Upper lobe of right lung (tissue), 1 donor: ENCODE results near the gene IL1RAPL1. TPM values are rescaled to one million over a fixed set of nuclear protein-coding genes. Genes with fewer than 3 reads are reported as not detected.
"Not testable (repeated sequence)": the region's sequence is repeated elsewhere in the genome, so short reads cannot be mapped to it uniquely, and the experiment has no call there.

Source experiments
- ATAC-seq: fragments of 200-7000 bp; cut with Tn5 transposase; one replicate; pipeline ENCODE4 v1.9.1; 2020; ENCODE audit warnings: mild to moderate bottlenecking, moderate library complexity
- DNase-seq: peaks from one replicate; pipeline ENCODE4 v3.0.0-alpha.2; 2020
- H3K27ac ChIP-seq: fragments of 200-600 bp; one replicate; pipeline ENCODE4 v1.8.0; 2022
- H3K27me3 ChIP-seq: fragments of 200-600 bp; one replicate; pipeline ENCODE4 v1.8.0; 2022; ENCODE audit warnings: mild to moderate bottlenecking
- H3K36me3 ChIP-seq: fragments of 200-600 bp; one replicate; pipeline ENCODE4 v1.8.0; 2022
- H3K4me1 ChIP-seq: fragments of 200-600 bp; one replicate; pipeline ENCODE4 v1.8.0; 2022
- H3K4me3 ChIP-seq: fragments of 200-600 bp; one replicate; pipeline ENCODE4 v1.8.0; 2022; ENCODE audit warnings: mild to moderate bottlenecking
- H3K9me3 ChIP-seq: fragments of 200-600 bp; one replicate; pipeline ENCODE4 v1.8.0; 2022
- CTCF ChIP-seq: fragments of 200-600 bp; IDR thresholded peaks from one replicate; pipeline ENCODE4 v1.8.0; 2022; ENCODE audit warnings: antibody characterized with exemption
- intact Hi-C: fragments of 100-400 bp; cut with DNase I; formaldehyde crosslinking; loops from one replicate; pipeline ENCODE4 v1.11.0; 2022
- total RNA-seq: library from RNA; stranded (reverse); fragmentation: NEBNext Ultra II Directional; extraction: Animal tissue kit (Norgen Biotek cat#: 25700); gene quantifications from one replicate; pipeline ENCODE4 v1.2.1, GENCODE V29; 2021
- donor health status: DM: no; HTN: yes; CAD: no; lungs with severe emphysema.

Gene IL1RAPL1
- total RNA-seq, 1 donor from 2014 or later, result not detected

- Histone ChIP-seq H3K27ac (no peak overlapping the region), H3K4me3 (no peak overlapping the region), H3K4me1 (no peaks in the 10 kb centered on the region), H3K36me3 (no peaks in the 10 kb centered on the region), H3K27me3 (no peaks in the 10 kb centered on the region), H3K9me3 (no peaks in the 10 kb centered on the region)
- no peak for TF ChIP-seq CTCF
- ATAC-seq, result no peak
- no peak for DNase-seq
- intact Hi-C loops, result no loop called here
Observed at GRCh38 chrX:29308726-29309125, 721.5 kb downstream of the IL1RAPL1 start.

GRCh38 chrX:29315931-29316330 is 728.7 kb downstream of the IL1RAPL1 start:
- H3K27ac ChIP-seq, result no peak overlapping the region
- H3K36me3 ChIP-seq, result no peaks in the 10 kb centered on the region
- no peak for DNase-seq
- H3K4me3 ChIP-seq, result no peak overlapping the region
- no peak for TF ChIP-seq CTCF
- no peaks in the 10 kb centered on the region for H3K9me3 ChIP-seq
- no peaks in the 10 kb centered on the region for H3K4me1 ChIP-seq
- H3K27me3 ChIP-seq, result no peaks in the 10 kb centered on the region
- intact Hi-C loops, result no loop called here
- no peak for ATAC-seq

GRCh38 chrX:29318012-29318411 is 730.8 kb downstream of the IL1RAPL1 start:
- intact Hi-C loops, result no loop called here
- H3K36me3 ChIP-seq, result no peaks in the 10 kb centered on the region
- DNase-seq (no peak), ATAC-seq (no peak)
- no peak overlapping the region for H3K27ac ChIP-seq
- no peak for TF ChIP-seq CTCF
- H3K4me1 ChIP-seq, result no peaks in the 10 kb centered on the region
- H3K27me3 ChIP-seq, result no peaks in the 10 kb centered on the region
- no peak overlapping the region for H3K4me3 ChIP-seq
- H3K9me3 ChIP-seq, result no peaks in the 10 kb centered on the region

- H3K36me3 ChIP-seq, H3K27ac ChIP-seq, H3K9me3 ChIP-seq, intact Hi-C loops, H3K27me3 ChIP-seq, H3K4me3 ChIP-seq, H3K4me1 ChIP-seq, ATAC-seq, DNase-seq: not testable (repeated sequence)
Observed at GRCh38 chrX:29332429-29332828, 745.2 kb downstream of the IL1RAPL1 start.

- H3K9me3 ChIP-seq, H3K36me3 ChIP-seq, DNase-seq, H3K4me1 ChIP-seq, intact Hi-C loops, H3K4me3 ChIP-seq, H3K27me3 ChIP-seq, H3K27ac ChIP-seq, ATAC-seq: not testable (repeated sequence)
Observed at GRCh38 chrX:29333091-29333490, 745.8 kb downstream of the IL1RAPL1 start.

- H3K4me3 ChIP-seq, result no peak overlapping the region
- no peak for TF ChIP-seq CTCF
- no peaks in the 10 kb centered on the region for H3K27me3 ChIP-seq
- DNase-seq (no peak), ATAC-seq (no peak)
- no peaks in the 10 kb centered on the region for H3K9me3 ChIP-seq
- H3K27ac ChIP-seq, result no peak overlapping the region
- no peaks in the 10 kb centered on the region for H3K4me1 ChIP-seq
- H3K36me3 ChIP-seq, result no peaks in the 10 kb centered on the region
- intact Hi-C loops, result no loop called here
Observed at GRCh38 chrX:29348288-29348687, 761.0 kb downstream of the IL1RAPL1 start.

- no peak overlapping the region for H3K4me3 ChIP-seq
- no peak for ATAC-seq
- H3K36me3 ChIP-seq, result no peaks in the 10 kb centered on the region
- no peaks in the 10 kb centered on the region for H3K27me3 ChIP-seq
- H3K4me1 ChIP-seq, result no peaks in the 10 kb centered on the region
- no peak overlapping the region for H3K27ac ChIP-seq
- H3K9me3 ChIP-seq, result no peaks in the 10 kb centered on the region
- intact Hi-C loops, result no loop called here
- DNase-seq, result no peak
- TF ChIP-seq CTCF, result no peak
Observed at GRCh38 chrX:29359276-29359675, 772.0 kb downstream of the IL1RAPL1 start.

- intact Hi-C loops, DNase-seq, H3K27me3 ChIP-seq, H3K9me3 ChIP-seq, H3K27ac ChIP-seq, H3K4me1 ChIP-seq, ATAC-seq, H3K36me3 ChIP-seq, H3K4me3 ChIP-seq: not testable (repeated sequence)
Observed at GRCh38 chrX:29374765-29375164, 787.5 kb downstream of the IL1RAPL1 start.
